Ectodermal cell (in vitro differentiated cells): ENCODE results near the gene HSD17B4.

ENCODE experiments used
- H3K27ac ChIP-seq: 2 replicates; pipeline ENCODE4 v1.7.0; 2013; ENCODE audit warnings: mild to moderate bottlenecking, low read depth, low read length; ENCODE audit not compliant: insufficient read depth, poor library complexity, severe bottlenecking
- H3K27me3 ChIP-seq: 2 replicates; pipeline ENCODE4 v1.7.0; 2013; ENCODE audit warnings: mild to moderate bottlenecking, low read length; ENCODE audit not compliant: insufficient read depth, control insufficient read depth, poor library complexity, severe bottlenecking
- H3K36me3 ChIP-seq: one replicate; pipeline ENCODE4 v1.7.0; 2013; ENCODE audit warnings: low read length; ENCODE audit not compliant: control insufficient read depth, insufficient read depth
- H3K4me1 ChIP-seq: one replicate; pipeline ENCODE4 v1.7.0; 2013; ENCODE audit warnings: low read length; ENCODE audit not compliant: control insufficient read depth, insufficient read depth
- H3K4me3 ChIP-seq: 2 replicates; pipeline ENCODE4 v1.7.0; 2013; ENCODE audit warnings: low read depth, low read length, control low read depth; ENCODE audit not compliant: insufficient read depth
- H3K9me3 ChIP-seq: 2 replicates; pipeline ENCODE4 v1.7.0; 2013; ENCODE audit warnings: mild to moderate bottlenecking, low read length, moderate library complexity; ENCODE audit not compliant: control insufficient read depth
- WGBS, 2 experiments: methylation state at CpG; one replicate each; pipeline ENCODE4 v1.1.7; 2013; ENCODE audit warnings: missing lambda C conversion rate in 2 of 2; 5-methylcytosine and 5-hydroxymethylcytosine counted together

Gene HSD17B4

GRCh38 chr5:119451561-119451960 lies 736 bp upstream of the HSD17B4 start:
- Histone ChIP-seq H3K4me1 (peaks cover 4% of the 10 kb centered on the region), H3K27me3 (no peaks in the 10 kb centered on the region), H3K9me3 (peaks cover 3% of the 10 kb centered on the region), H3K36me3 (no peaks in the 10 kb centered on the region), H3K27ac (no peak overlapping the region), H3K4me3 (peak overlapping the region; percentile 70)
- WGBS, 2 experiments, result 87 to 89% methylated on average over 4 of the region's 4 CpGs

GRCh38 chr5:119452060-119452372 lies 281 bp upstream of the HSD17B4 start:
- no peaks in the 10 kb centered on the region for H3K27me3 ChIP-seq
- H3K4me1 ChIP-seq, result peaks cover 4% of the 10 kb centered on the region
- WGBS, 2 experiments, result 28 to 32% methylated on average over 6 of the region's 6 CpGs
- no peaks in the 10 kb centered on the region for H3K36me3 ChIP-seq
- peak overlapping the region; percentile 83 for H3K27ac ChIP-seq
- peaks cover 3% of the 10 kb centered on the region for H3K9me3 ChIP-seq
- peak overlapping the region; percentile 70 for H3K4me3 ChIP-seq

GRCh38 chr5:119453040-119453373 lies 710 bp downstream of the HSD17B4 start:
- H3K9me3 ChIP-seq, result peaks cover 3% of the 10 kb centered on the region
- H3K36me3 ChIP-seq, result no peaks in the 10 kb centered on the region
- H3K27me3 ChIP-seq, result no peaks in the 10 kb centered on the region
- 3% methylated on average over 12 of the region's 12 CpGs for WGBS, 2 experiments
- H3K27ac ChIP-seq, result peak overlapping the region; percentile 83
- peak overlapping the region; percentile 70 for H3K4me3 ChIP-seq
- peaks cover 4% of the 10 kb centered on the region for H3K4me1 ChIP-seq

GRCh38 chr5:119454171-119454570 lies 1.9 kb downstream of the HSD17B4 start:
- H3K4me3 ChIP-seq, result no peak overlapping the region
- no peaks in the 10 kb centered on the region for H3K27me3 ChIP-seq
- peaks cover 4% of the 10 kb centered on the region for H3K4me1 ChIP-seq
- peaks cover 3% of the 10 kb centered on the region for H3K9me3 ChIP-seq
- no peaks in the 10 kb centered on the region for H3K36me3 ChIP-seq
- no peak overlapping the region for H3K27ac ChIP-seq
- WGBS, 2 experiments, result 91 to 96% methylated on average over 3 of the region's 3 CpGs

- no peak overlapping the region for H3K27ac ChIP-seq
- 58 to 60% methylated on average over 2 to 4 of the region's 4 CpGs for WGBS, 2 experiments
- H3K9me3 ChIP-seq, result no peaks in the 10 kb centered on the region
- H3K4me1 ChIP-seq, result no peaks in the 10 kb centered on the region
- H3K36me3 ChIP-seq, result no peaks in the 10 kb centered on the region
- no peaks in the 10 kb centered on the region for H3K27me3 ChIP-seq
- no peak overlapping the region for H3K4me3 ChIP-seq
These were observed 6.8 kb downstream of the HSD17B4 start for GRCh38 chr5:119458911-119459632.

GRCh38 chr5:119465640-119466039 lies 13.3 kb downstream of the HSD17B4 start:
- WGBS, 2 experiments, result 89 to 100% methylated on average over 1 of the region's 1 CpG
- no peaks in the 10 kb centered on the region for H3K36me3 ChIP-seq
- no peak overlapping the region for H3K4me3 ChIP-seq
- no peak overlapping the region for H3K27ac ChIP-seq
- no peaks in the 10 kb centered on the region for H3K9me3 ChIP-seq
- no peaks in the 10 kb centered on the region for H3K27me3 ChIP-seq
- no peaks in the 10 kb centered on the region for H3K4me1 ChIP-seq

- 86 to 96% methylated on average over 1 of the region's 1 CpG for WGBS, 2 experiments
- no peaks in the 10 kb centered on the region for H3K9me3 ChIP-seq
- H3K27me3 ChIP-seq, result no peaks in the 10 kb centered on the region
- H3K27ac ChIP-seq, result no peak overlapping the region
- no peaks in the 10 kb centered on the region for H3K4me1 ChIP-seq
- no peak overlapping the region for H3K4me3 ChIP-seq
- no peaks in the 10 kb centered on the region for H3K36me3 ChIP-seq
These were observed 16.0 kb downstream of the HSD17B4 start for GRCh38 chr5:119468286-119468685.

GRCh38 chr5:119470105-119470763 lies 17.9 kb downstream of the HSD17B4 start:
- Histone ChIP-seq H3K9me3 (no peaks in the 10 kb centered on the region), H3K27me3 (no peaks in the 10 kb centered on the region), H3K27ac (no peak overlapping the region), H3K4me3 (no peak overlapping the region), H3K4me1 (no peaks in the 10 kb centered on the region), H3K36me3 (no peaks in the 10 kb centered on the region)
- WGBS, 2 experiments, result 59 to 67% methylated on average over 3 of the region's 3 CpGs

GRCh38 chr5:119470851-119471451 lies 18.7 kb downstream of the HSD17B4 start:
- H3K4me3 ChIP-seq, result no peak overlapping the region
- H3K4me1 ChIP-seq, result peaks cover 1% of the 10 kb centered on the region
- H3K27me3 ChIP-seq, result no peaks in the 10 kb centered on the region
- 46% methylated on average over 3 of the region's 3 CpGs; no CpG with 5 or more reads in 1 of the 2 experiments for WGBS, 2 experiments
- H3K36me3 ChIP-seq, result no peaks in the 10 kb centered on the region
- no peaks in the 10 kb centered on the region for H3K9me3 ChIP-seq
- H3K27ac ChIP-seq, result no peak overlapping the region

GRCh38 chr5:119473241-119473640 lies 20.9 kb downstream of the HSD17B4 start:
- 86 to 97% methylated on average over 1 of the region's 1 CpG for WGBS, 2 experiments
- H3K27ac ChIP-seq, result no peak overlapping the region
- no peaks in the 10 kb centered on the region for H3K9me3 ChIP-seq
- no peak overlapping the region for H3K4me3 ChIP-seq
- peaks cover 3% of the 10 kb centered on the region for H3K36me3 ChIP-seq
- H3K4me1 ChIP-seq, result peaks cover 9% of the 10 kb centered on the region
- H3K27me3 ChIP-seq, result no peaks in the 10 kb centered on the region
